HG03159 (cell line): ENCODE data around the gene EPB41L5.
"Not testable (repeated sequence)": the region's sequence is repeated elsewhere in the genome, so short reads cannot be mapped to it uniquely, and the experiment has no call there.

Experiments
- ATAC-seq: cut with Tn5 transposase; IDR thresholded peaks from one replicate; pipeline ENCODE4 v1.9.1; 2021; ENCODE audit warnings: mild to moderate bottlenecking, moderate library complexity; ENCODE audit not compliant: unreplicated experiment

EPB41L5 gene

DNA sequence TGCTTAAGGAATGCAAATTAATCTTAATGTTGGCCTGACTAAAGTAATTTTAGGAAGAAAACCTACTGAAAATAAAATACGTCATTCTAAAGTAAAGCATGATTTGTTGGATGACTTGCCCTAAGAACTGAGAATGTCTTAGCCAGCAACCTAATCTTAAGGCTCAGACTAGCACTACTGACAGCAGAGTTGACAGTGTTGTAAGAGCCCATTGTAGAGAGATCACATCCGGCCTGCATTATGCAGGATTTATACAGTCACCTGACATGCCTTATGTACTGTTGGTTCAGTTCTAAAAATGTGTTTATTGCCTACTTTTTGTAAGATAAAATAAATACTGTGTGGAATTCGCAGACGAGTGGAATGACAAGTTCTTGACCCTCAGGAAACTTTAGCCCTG is 128.0 kb downstream of the EPB41L5 start:
- no peak for ATAC-seq

- ATAC-seq: no peak
Measured at GRCh38 chr2:120141300-120142069, 128.6 kb downstream of the EPB41L5 start.

DNA sequence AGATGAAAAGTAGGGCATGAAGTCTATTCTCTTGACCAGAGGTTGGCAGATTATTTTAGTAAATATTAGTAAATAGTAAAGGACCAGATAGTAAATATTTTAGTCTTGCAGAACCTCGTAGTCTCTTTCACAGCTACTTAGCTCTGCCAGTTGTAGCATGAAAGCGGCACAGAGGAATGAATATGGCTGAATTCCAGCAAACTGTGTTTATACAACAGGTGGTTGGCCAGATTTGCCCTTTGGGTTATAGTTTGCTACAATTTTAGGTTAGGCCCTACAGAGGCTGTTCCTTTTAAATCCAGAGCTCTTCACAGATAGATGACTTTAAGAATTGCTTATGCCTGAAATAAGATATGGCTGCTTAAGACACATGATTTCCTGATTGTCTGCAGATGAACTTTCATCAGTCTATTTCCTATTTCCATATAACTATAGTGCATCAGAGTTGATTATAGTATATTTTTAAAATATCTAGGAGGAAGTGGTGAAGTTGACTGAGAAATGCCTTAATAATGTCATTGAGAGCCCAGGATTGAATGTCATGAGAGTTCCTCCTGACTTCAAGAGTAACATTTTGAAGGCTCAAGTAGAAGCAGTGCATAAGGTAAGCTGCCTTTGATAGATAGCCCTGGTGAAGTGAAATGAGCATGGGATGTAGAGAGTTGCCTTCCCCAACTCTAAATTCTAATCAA is 129.8 kb downstream of the EPB41L5 start:
- ATAC-seq: no peak

GRCh38 chr2:120148229-120148628 is 135.4 kb downstream of the EPB41L5 start:
- ATAC-seq: no peak

- ATAC-seq: no peak
Measured at GRCh38 chr2:120148669-120149068, 135.8 kb downstream of the EPB41L5 start.

DNA sequence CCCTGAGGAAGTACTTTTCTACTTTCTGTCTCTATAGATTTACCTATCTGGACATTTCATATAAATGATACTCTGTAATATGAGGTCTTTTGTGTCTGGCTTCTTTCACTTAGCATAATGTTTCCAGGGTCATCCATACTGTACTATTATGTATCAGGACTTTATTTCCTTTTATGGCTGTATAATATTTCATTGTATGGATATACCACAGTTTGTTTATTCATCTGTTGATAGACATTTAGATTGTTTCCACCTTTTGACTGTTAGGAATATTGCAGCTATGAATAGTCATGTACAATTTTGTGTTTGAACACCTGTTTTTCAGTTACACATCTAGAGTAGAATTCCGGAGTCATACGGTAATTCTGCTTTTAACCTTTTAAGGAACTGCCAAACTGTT is 136.5 kb downstream of the EPB41L5 start:
- ATAC-seq: no peak

GRCh38 chr2:120150040-120150482 is 137.2 kb downstream of the EPB41L5 start:
- ATAC-seq: no peak

DNA sequence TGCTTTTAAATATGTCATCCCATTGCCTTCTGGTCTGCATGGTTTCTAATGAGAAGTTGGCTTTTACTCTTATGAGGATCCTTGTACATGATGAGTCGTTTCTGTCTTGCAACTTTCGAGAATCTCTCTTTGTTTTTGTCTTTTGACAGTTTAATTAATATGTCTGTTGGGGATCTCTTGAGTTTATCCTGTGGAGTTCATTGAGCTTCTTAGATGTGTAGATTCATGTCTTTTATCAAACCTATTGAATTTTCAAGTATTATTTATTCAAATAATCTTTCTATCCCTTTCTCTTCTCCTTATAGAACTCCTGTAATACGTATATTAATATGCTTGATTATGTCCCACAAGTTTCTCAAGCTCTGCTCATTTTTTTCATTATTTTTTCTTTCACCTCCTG is 142.4 kb downstream of the EPB41L5 start:
- ATAC-seq: no peak

DNA sequence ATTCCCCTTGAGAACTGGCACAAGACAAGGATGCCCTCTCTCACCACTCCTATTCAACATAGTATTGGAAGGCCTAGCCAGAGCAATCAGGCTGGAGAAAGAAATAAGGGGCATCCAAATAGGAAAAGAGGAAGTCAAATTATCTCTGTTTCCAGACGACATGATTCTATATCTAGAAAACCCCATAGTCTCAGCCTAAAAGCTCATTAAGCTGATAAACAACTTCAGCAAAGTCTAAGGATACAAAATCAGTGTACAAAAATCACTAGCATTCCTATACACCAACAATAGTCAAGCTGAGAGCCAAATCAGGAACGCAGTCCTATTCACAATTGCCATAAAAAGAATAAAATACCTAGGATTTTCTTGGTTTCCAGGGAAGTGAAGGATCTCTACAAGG is 145.8 kb downstream of the EPB41L5 start:
- not testable (repeated sequence) for ATAC-seq

DNA sequence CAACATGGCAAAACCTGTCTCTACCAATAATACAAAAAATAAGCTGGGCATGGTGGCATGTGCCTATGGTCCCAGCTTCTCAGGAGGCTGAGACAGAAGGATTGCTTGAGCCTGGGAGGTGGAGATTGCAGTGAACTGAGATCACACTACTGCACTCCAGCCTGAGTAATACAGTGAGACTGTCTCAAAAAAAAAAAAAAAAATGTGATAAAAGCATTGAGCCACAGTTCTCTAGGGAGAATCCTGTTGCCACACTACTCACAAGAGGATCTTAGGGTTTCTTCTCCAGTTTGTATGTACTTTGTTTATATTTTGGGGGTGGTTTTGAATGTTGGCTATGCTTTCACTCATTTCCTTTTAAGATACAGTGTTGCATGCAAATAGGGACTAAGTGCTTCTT is 148.3 kb downstream of the EPB41L5 start:
- ATAC-seq: no peak

DNA sequence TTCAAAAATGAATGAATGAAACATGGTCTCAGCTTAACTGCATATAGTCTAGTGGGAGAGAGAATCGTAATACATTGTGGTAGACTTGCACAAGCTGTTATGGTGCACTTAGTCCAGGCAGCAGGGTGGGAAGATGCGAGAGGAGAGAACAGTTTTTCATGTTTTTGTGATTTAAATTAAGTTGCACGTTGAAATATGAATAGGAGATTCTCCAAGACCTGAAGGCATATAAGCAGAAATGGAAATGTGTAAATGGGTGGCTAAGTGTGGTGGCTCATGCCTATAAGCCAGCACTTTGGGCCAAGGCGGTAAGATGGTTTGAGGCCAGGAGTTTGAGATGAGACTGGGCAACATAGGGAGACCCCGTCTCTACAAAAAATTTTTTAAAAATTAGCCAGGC is 149.8 kb downstream of the EPB41L5 start:
- no peak for ATAC-seq

- no peak for ATAC-seq
Measured at GRCh38 chr2:120167272-120167671, 154.4 kb downstream of the EPB41L5 start.

- ATAC-seq: no peak
Measured at GRCh38 chr2:120169020-120169419, 156.1 kb downstream of the EPB41L5 start.

GRCh38 chr2:120174963-120175581 is 162.2 kb downstream of the EPB41L5 start:
- no peak for ATAC-seq

- no peak for ATAC-seq
Measured at GRCh38 chr2:120176526-120176925, 163.6 kb downstream of the EPB41L5 start.

DNA sequence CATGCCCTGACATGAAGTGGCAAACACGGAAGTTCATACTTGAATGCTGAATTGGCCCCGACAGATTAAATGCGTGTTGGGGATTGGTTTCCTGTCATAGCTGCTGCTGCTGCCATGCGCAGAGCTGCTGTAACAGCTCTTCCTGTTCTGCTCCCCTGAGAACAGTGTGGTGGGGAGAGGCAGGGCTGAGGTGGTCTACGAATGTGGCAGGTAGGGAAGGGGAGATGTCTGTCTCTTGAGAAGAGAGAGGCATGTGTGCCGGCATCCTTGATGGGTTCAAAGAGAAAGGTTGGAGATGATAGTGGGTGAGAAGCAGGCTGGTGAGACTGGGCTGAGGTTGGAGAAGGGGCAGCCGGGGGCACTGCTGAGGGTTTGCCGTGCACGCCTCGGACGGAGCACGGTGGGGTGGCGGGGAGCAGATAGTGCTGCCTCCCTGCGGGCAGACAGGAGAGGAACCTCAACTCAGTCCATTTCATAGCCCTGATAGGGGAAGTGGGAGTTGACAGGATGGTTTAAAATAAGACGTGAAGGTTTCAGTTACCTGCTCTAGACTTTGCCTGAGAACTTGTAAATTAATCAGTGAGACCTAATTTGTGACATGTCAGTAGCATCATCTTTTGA is 164.2 kb downstream of the EPB41L5 start:
- ATAC-seq: peak; percentile 97

DNA sequence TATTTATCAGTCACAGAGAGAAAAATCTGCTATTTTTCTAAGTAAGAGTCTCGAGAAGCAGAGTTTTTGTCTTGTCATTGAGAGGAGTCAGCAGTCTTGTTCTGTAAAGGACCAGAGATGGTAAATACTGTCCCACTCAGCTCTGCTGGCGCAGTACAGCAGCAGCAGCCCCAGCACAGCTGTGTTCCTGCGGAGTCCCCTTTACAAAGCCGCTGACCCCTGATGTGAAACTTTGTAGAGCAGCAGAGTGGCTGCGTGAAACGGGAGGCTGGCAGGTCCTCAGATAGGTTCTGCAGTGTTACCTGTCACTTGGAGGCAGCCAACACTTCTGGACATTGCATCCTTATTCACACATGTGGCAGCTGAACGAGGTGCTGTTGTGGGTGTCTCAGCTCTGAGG is 165.1 kb downstream of the EPB41L5 start:
- ATAC-seq: no peak

- no peak for ATAC-seq
Measured at GRCh38 chr2:120179396-120179795, 166.5 kb downstream of the EPB41L5 start.

DNA sequence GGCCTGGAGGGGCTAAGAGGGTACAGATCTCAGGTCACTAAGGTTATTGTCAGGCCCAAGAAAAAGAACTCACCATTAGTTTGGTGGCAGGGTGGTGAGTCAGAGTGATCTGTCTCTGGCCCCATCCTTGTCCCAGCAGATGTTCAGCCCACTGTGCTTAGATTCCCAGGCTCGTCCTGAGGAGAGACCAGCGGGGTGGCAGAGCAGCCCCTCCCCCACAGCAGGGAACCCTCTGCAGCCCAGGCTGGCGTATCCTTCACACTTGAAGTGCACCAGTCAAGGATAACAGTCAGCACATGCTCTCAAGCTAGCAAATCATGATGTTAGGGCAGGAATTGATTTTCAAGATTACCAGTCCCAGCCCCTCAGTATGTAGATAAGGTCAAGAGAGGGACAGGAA is 167.2 kb downstream of the EPB41L5 start:
- ATAC-seq: no peak

GRCh38 chr2:120182019-120182560 is 169.2 kb downstream of the EPB41L5 start:
- ATAC-seq: no peak

- no peak for ATAC-seq
Measured at GRCh38 chr2:120189189-120189588, 176.3 kb downstream of the EPB41L5 start.
